H9 (cell line): Measurements from ENCODE around the gene GOLGA8A. TPM values are rescaled to one million over a fixed set of nuclear protein-coding genes. Genes with fewer than 3 reads are reported as not detected.

Experiments used
- DNase-seq: peaks from one replicate; pipeline ENCODE4 v3.0.0-alpha.2; 2017
- H2AFZ ChIP-seq: one replicate; pipeline ENCODE4 v1.6.1; 2013; ENCODE audit warnings: mild to moderate bottlenecking, low read length, control low read depth, moderate library complexity
- H2AK5ac ChIP-seq: 2 replicates; pipeline ENCODE4 v1.6.1; 2013; ENCODE audit warnings: low read length, control low read depth, mixed read lengths; ENCODE audit not compliant: insufficient read length
- H2BK120ac ChIP-seq: one replicate; pipeline ENCODE4 v1.6.1; 2013; ENCODE audit warnings: low read depth, mild to moderate bottlenecking, low read length, control low read depth, inconsistent platforms; ENCODE audit not compliant: poor library complexity, severe bottlenecking
- H2BK12ac ChIP-seq: 2 replicates; pipeline ENCODE4 v1.6.1; 2013; ENCODE audit warnings: low read length, control low read depth, mixed read lengths, low read depth; ENCODE audit not compliant: insufficient read length
- H2BK15ac ChIP-seq: 2 replicates; pipeline ENCODE4 v1.6.1; 2013; ENCODE audit warnings: low read depth, low read length, control low read depth
- H2BK20ac ChIP-seq: one replicate; pipeline ENCODE4 v1.6.1; 2013; ENCODE audit warnings: low read depth, mild to moderate bottlenecking, low read length, control low read depth, inconsistent platforms; ENCODE audit not compliant: poor library complexity, severe bottlenecking
- H2BK5ac ChIP-seq: 2 replicates; pipeline ENCODE4 v1.6.1; 2013; ENCODE audit warnings: low read length, control low read depth, mixed read lengths; ENCODE audit not compliant: insufficient read length
- H3K14ac ChIP-seq: 2 replicates; pipeline ENCODE4 v1.6.1; 2013; ENCODE audit warnings: low read length, control low read depth; ENCODE audit not compliant: insufficient read depth
- H3K18ac ChIP-seq: 2 replicates; pipeline ENCODE4 v1.6.1; 2013; ENCODE audit warnings: low read depth, mild to moderate bottlenecking, mixed read lengths, low read length, control low read depth; ENCODE audit not compliant: insufficient read length
- H3K23ac ChIP-seq: 2 replicates; pipeline ENCODE4 v1.6.1; 2013; ENCODE audit warnings: low read length, control low read depth, mixed read lengths, low read depth; ENCODE audit not compliant: insufficient read length
- H3K23me2 ChIP-seq: 2 replicates; pipeline ENCODE4 v1.6.1; 2013; ENCODE audit warnings: low read depth, mild to moderate bottlenecking, mixed read lengths, low read length, control low read depth; ENCODE audit not compliant: insufficient read length, poor library complexity, severe bottlenecking
- H3K27ac ChIP-seq: 2 replicates; pipeline ENCODE4 v1.5.1; 2013; ENCODE audit warnings: low read length, control low read depth, mixed read lengths, low read depth; ENCODE audit not compliant: insufficient read length
- H3K27me3 ChIP-seq: 2 replicates; pipeline ENCODE4 v1.6.1; 2013; ENCODE audit warnings: low read length, control low read depth, inconsistent platforms; ENCODE audit not compliant: insufficient read depth
- H3K4ac ChIP-seq: 2 replicates; pipeline ENCODE4 v1.6.1; 2013; ENCODE audit warnings: low read depth, mild to moderate bottlenecking, control low read depth, inconsistent platforms, low read length, moderate library complexity
- H3K4me1 ChIP-seq: 2 replicates; pipeline ENCODE4 v1.6.1; 2013; ENCODE audit warnings: low read length, control low read depth, inconsistent platforms; ENCODE audit not compliant: insufficient read depth
- H3K4me2 ChIP-seq: 2 replicates; pipeline ENCODE4 v1.6.1; 2013; ENCODE audit warnings: low read length, control low read depth, mixed read lengths; ENCODE audit not compliant: insufficient read length, insufficient read depth
- H3K56ac ChIP-seq: 2 replicates; pipeline ENCODE4 v1.6.1; 2013; ENCODE audit warnings: low read depth, mild to moderate bottlenecking, mixed read lengths, low read length, control low read depth; ENCODE audit not compliant: insufficient read length
- H3K79me1 ChIP-seq: 2 replicates; pipeline ENCODE4 v1.6.1; 2013; ENCODE audit warnings: low read depth, mild to moderate bottlenecking, moderate library complexity, low read length, control low read depth, inconsistent platforms; ENCODE audit not compliant: insufficient read depth, poor library complexity, severe bottlenecking
- H3K79me2 ChIP-seq: 2 replicates; pipeline ENCODE4 v1.6.1; 2013; ENCODE audit warnings: low read length, control low read depth, inconsistent platforms; ENCODE audit not compliant: insufficient read depth
- H3K9ac ChIP-seq: 2 replicates; pipeline ENCODE4 v1.6.1; 2013; ENCODE audit warnings: low read length, control low read depth, mixed read lengths; ENCODE audit not compliant: insufficient read length; ENCODE audit errors: extremely low read depth
- H3K9me3 ChIP-seq: one replicate; pipeline ENCODE4 v1.6.1; 2013; ENCODE audit warnings: low read depth, low read length, inconsistent platforms; ENCODE audit not compliant: control insufficient read depth
- H3T11ph ChIP-seq: one replicate; pipeline ENCODE4 v1.6.1; 2013; ENCODE audit warnings: mild to moderate bottlenecking, low read length, control low read depth, inconsistent platforms
- H4K20me1 ChIP-seq: one replicate; pipeline ENCODE4 v1.6.1; 2013; ENCODE audit not compliant: control insufficient read depth, insufficient read length, insufficient read depth
- H4K5ac ChIP-seq: 2 replicates; pipeline ENCODE4 v1.6.1; 2013; ENCODE audit warnings: low read depth, mild to moderate bottlenecking, mixed read lengths, low read length, control low read depth; ENCODE audit not compliant: insufficient read length
- H4K8ac ChIP-seq: replicated peaks from 2 replicates; pipeline ENCODE4 v1.6.1; 2013; ENCODE audit warnings: low read length, control low read depth, mixed read lengths, low read depth; ENCODE audit not compliant: insufficient read length
- H4K91ac ChIP-seq: 2 replicates; pipeline ENCODE4 v1.6.1; 2013; ENCODE audit warnings: low read depth, mild to moderate bottlenecking, moderate library complexity, mixed read lengths, low read length, control low read depth; ENCODE audit not compliant: insufficient read length
- H3K27ac Mint-ChIP-seq, 3 experiments: 2 replicates in 2 of 3; 3 replicates in 1 of 3; pipeline ENCODE4 v1.8.0; 2020 to 2021; ENCODE audit warnings: mixed read lengths in 3 of 3, mild to moderate bottlenecking in 1 of 3, moderate library complexity in 1 of 3
- H3K27me3 Mint-ChIP-seq: 2 replicates; pipeline ENCODE4 v1.8.0; 2021; ENCODE audit warnings: low read depth, mild to moderate bottlenecking, moderate library complexity, mixed read lengths
- H3K36me3 Mint-ChIP-seq, 3 experiments: 2 replicates in 2 of 3; 3 replicates in 1 of 3; pipeline ENCODE4 v1.8.0; 2020 to 2021; ENCODE audit warnings: low read depth in 3 of 3, mixed read lengths in 3 of 3; ENCODE audit not compliant: insufficient read depth in 1 of 3
- H3K4me1 Mint-ChIP-seq, 2 experiments: 2 replicates each; pipeline ENCODE4 v1.8.0; 2020; ENCODE audit warnings: mixed read lengths in 2 of 2
- H3K4me3 Mint-ChIP-seq, 2 experiments: 2 replicates in 1 of 2; 3 replicates in 1 of 2; pipeline ENCODE4 v1.8.0; 2020 to 2021; ENCODE audit warnings: mild to moderate bottlenecking in 2 of 2, mixed read lengths in 2 of 2, moderate library complexity in 1 of 2
- H3K9me3 Mint-ChIP-seq, 2 experiments: 2 replicates in 1 of 2; 3 replicates in 1 of 2; pipeline ENCODE4 v1.8.0; 2020; ENCODE audit warnings: mild to moderate bottlenecking in 2 of 2, mixed read lengths in 2 of 2, moderate library complexity in 1 of 2
- CTCF ChIP-seq: fragments of 200-600 bp; sonication (generic); conservative IDR thresholded peaks from 3 replicates; pipeline ENCODE4 v1.8.0; 2021; ENCODE audit warnings: antibody characterized with exemption, mild to moderate bottlenecking
- WGBS: extraction: QIAGEN DNeasy Blood & Tissue Kit; methylation state at CpG from one replicate; pipeline ENCODE4 v1.1.7; 2013; ENCODE audit warnings: missing lambda C conversion rate, low lambda C conversion rate, mixed read lengths; ENCODE audit not compliant: insufficient read length; ENCODE audit errors: extremely low coverage; 5-methylcytosine and 5-hydroxymethylcytosine counted together
- total RNA-seq: library from RNA; stranded (reverse); gene quantifications from 2 replicates; pipeline ENCODE4 v1.2.1, GENCODE V29; 2021

Gene GOLGA8A
- total RNA-seq, 1 experiment from 2014 or later, result 58.8 TPM

GRCh38 chr15:34439878-34440277 lies 2.3 kb upstream of the GOLGA8A start:
- no peak overlapping the region for H3K27ac Mint-ChIP-seq
- Histone ChIP-seq H3K79me2 (no peaks in the 10 kb centered on the region), H3T11ph (no peak overlapping the region), H3K4ac (no peak overlapping the region), H3K18ac (no peak overlapping the region), H3K23me2 (peaks cover 3% of the 10 kb centered on the region), H4K20me1 (no peaks in the 10 kb centered on the region), H3K14ac (no peak overlapping the region), H4K91ac (no peak overlapping the region), H3K56ac (no peak overlapping the region), H4K5ac (no peak overlapping the region), H2BK20ac (no peak overlapping the region), H4K8ac (no peak overlapping the region), H2BK12ac (no peak overlapping the region), H2AK5ac (no peak overlapping the region), H2BK15ac (no peak overlapping the region), H3K9ac (no peak overlapping the region), H3K27ac (no peak overlapping the region), H3K27me3 (no peaks in the 10 kb centered on the region; the same call in 1 of the 2 replicates), H2BK120ac (no peak overlapping the region), H3K79me1 (no peaks in the 10 kb centered on the region), H3K4me1 (no peaks in the 10 kb centered on the region), H3K4me2 (no peak overlapping the region), H2AFZ (no peak overlapping the region), H3K9me3 (no peaks in the 10 kb centered on the region), H2BK5ac (no peak overlapping the region), H3K23ac (no peak overlapping the region)
- WGBS, result no CpG with 5 or more reads among the region's 5 CpGs
- H3K9me3 Mint-ChIP-seq, result peaks cover 3% of the 10 kb centered on the region in 2 experiments; a peak in 2 of 5 replicates
- no peak for DNase-seq
- no peak for TF ChIP-seq CTCF
- H3K36me3 Mint-ChIP-seq, result peaks cover 0 to 7% (median 6%) of the 10 kb centered on the region in 3 experiments; a peak in 5 of 7 replicates
- H3K27me3 Mint-ChIP-seq, result peaks cover 64% of the 10 kb centered on the region
- H3K4me3 Mint-ChIP-seq, result no peak overlapping the region
- H3K4me1 Mint-ChIP-seq, result peaks cover 5 to 11% of the 10 kb centered on the region in 2 experiments; a peak in 3 of 4 replicates
